GM18870 (cell line): ENCODE results near the gene HS1BP3.

Source experiments
- ATAC-seq: cut with Tn5 transposase; IDR thresholded peaks from one replicate; pipeline ENCODE4 v1.9.1; 2021; ENCODE audit warnings: moderate library complexity; ENCODE audit not compliant: unreplicated experiment

HS1BP3 gene

DNA sequence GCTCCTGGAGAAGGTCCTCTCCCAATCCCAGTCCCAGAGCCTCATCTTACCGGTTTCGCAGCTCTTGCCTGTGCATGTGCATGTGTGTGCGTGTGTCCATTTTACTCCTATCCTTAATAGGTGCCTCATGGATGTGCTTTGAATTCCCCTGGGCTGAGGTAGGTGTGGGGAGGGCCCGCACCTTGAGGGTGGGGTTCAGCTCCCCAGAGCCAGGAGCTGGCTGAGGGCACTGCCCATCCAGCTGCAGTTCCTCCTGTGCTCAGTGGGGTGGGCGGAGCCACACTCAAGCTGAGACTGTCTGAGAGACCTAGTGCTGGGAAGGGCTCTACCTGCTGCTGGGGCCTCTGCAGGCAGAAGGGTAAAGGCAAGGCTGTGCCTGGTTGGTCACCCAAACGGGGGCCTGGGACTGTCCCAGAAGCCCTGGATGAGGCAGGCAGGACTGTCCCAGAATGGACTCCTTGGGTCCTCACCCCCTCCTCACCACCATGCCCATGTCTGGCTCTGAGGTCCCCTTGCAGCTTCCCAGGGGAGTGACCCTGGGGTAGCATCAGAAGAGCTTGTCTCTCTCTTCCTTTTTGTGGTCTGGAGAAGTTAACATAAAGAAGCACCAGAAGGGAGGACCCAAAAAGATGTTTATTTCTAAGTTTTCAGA lies 24.9 kb upstream of the HS1BP3 start:
- ATAC-seq: peak; percentile 47

DNA sequence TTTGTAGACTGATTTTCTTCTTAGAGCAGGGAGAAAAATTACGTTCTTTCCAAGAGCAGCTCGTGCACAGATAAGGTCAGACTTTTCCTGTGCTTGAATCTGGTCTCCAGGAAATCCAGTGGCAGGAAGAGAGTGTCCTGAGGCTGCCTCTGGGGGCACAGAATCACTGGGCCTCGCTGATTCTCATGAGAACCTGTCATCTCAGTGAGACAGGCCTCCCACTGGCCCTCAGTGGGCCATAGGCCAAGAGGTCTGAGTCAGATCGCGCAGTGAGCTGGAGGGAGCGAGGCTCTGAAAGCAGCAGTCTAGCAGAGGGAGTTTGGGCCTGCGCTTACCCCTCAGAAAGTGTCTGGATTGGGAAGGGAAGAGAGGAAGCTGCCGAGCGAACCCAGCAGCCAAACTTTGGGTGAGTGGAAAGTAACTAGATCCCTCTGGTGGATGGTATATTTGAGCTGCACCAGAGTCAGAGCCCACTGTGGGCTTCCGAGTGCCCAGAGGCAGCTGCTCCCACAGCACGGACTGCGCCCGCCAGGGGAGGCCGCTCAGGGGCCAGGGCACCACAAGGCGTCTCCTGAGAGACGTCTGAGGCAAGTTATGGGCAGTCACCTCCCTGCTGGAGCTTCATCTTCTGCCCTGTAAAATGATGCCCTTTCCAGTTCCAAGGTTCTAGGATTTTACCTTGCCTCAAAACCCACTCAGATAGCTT lies 24.2 kb upstream of the HS1BP3 start:
- no peak for ATAC-seq

DNA sequence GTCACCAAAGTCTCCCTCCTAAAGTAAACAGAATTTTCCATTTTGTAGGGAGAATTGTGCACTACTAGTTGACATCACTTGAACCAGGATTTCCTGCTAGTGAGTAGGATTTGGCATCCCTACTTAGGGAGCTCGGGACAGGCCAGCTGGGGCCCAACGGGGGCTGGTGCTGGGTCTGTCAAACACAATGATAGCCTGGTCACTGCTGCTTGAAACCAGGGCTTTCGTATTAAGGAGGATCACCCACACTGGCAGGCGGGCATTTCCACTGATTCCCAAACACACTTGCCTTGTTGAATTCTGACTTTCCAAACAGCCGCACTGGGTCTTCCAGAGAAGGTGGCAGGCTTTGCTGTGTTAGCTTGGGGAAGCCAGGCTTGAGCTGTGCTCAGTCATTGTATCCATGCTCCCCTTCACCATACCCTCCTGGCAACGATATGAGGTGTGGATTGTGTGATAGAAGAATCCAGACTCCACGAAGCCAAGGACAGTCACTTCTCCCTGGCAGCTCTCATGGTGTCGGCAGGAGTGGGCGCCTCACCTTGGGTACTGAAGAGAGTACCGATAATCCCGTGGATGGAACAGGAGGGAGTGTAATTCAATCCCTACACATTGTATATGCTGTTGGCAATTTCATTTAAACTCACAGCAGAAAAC lies 23.5 kb upstream of the HS1BP3 start:
- no peak for ATAC-seq

DNA sequence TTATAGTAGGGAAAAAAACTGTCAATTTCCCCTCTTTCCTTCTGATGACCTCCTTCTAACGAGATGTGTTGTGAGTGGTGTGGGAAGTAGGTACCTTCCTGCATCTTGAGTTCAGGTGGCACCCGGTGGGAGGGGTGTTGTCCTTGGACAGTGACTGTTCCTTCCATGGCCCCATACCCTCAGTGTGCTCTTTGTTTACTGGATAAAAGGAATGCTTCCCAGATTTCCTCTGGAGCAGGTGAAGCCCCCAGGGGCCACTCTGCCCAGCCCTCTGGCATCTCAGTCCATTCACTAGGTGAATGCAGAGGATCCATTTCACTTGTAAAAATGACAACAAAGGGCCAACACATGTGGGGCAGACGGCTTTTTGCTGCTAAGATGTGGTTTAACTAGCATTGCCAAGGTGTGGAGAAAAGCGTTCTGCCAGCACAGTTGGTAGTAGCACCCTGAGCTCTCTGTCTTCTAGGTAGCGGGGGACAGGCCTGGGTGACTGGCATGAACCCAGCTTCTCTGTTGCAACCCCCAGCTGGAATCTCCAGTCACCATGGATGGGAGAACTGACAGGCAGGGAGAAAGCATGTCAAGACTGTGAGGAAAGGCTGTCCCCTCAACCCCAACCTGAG lies 22.9 kb upstream of the HS1BP3 start:
- ATAC-seq: no peak

DNA sequence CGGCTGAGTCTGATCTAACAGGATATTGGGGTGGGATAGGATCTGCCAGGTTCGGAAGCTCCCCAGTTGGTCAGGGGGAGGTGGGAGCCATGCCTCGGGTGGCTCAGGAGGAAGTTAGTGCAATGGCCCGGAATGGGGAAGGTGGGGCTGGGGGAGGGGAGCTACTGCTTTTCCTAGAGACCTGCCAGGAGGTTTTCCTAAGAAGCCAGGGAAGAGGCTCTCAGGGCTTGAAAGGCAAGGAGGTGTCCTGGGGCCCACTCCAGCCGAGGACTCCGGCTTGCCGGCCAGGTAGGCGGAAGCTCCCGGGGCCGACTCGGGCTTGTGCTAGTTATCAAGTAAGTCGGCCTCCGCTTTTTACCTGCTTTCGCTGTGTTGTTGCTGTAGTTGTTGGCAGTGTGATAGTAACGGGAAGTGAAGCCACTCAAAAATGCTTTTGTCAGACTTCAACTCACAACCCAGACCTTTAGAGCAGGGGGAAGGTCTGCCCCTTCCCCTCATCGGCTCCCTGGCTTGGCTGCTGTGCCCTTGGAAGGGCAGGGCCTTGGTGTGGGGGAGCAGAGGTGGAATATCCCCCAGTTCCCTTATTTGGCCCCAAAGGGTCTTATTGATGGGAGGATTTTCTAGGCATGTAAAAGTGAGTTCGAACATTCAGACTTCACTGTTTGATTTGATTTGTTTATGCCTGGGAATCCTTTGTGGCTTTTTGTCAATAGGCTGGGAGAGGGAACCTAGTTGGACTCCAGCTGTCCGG lies 21.5 kb upstream of the HS1BP3 start:
- ATAC-seq: no peak

DNA sequence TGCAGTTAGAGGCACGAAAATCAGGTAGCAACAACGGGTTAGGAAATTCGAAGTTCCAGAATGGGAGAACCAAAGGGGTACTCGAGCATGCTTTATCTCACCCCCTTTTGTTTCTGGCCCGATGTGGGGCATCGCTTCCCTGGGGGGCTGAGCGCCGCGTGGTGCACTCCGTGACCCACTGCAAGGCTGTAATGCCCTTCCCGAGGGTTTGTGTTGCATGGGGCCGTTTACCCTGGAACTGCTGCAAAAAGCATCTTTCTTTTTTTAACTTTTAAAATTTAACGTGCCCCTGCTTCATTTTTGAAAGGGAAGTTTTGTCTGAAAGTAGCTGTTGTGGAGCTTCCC lies 20.8 kb upstream of the HS1BP3 start:
- ATAC-seq: no peak

- no peak for ATAC-seq
Observed at GRCh38 chr2:20671036-20671735, 20.3 kb upstream of the HS1BP3 start.

DNA sequence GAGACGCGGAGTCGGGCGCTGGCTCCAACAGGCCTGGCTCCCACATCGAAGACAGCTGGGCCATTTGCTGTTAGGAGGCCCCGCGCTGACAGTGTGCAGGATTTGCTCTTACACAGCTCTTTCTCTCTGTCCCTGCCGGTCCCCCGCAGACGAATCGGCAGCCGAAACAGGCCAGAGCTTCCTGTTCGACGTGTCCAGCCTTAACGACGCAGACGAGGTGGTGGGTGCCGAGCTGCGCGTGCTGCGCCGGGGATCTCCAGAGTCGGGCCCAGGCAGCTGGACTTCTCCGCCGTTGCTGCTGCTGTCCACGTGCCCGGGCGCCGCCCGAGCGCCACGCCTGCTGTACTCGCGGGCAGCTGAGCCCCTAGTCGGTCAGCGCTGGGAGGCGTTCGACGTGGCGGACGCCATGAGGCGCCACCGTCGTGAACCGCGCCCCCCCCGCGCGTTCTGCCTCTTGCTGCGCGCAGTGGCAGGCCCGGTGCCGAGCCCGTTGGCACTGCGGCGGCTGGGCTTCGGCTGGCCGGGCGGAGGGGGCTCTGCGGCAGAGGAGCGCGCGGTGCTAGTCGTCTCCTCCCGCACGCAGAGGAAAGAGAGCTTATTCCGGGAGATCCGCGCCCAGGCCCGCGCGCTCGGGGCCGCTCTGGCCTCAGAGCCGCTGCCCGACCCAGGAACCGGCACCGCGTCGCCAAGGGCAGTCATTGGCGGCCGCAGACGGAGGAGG lies 19.6 kb upstream of the HS1BP3 start:
- no peak for ATAC-seq

- no peak for ATAC-seq
Observed at GRCh38 chr2:20669562-20670314, 18.8 kb upstream of the HS1BP3 start.

- ATAC-seq: no peak
Observed at GRCh38 chr2:20668871-20669475, 18.1 kb upstream of the HS1BP3 start.

DNA sequence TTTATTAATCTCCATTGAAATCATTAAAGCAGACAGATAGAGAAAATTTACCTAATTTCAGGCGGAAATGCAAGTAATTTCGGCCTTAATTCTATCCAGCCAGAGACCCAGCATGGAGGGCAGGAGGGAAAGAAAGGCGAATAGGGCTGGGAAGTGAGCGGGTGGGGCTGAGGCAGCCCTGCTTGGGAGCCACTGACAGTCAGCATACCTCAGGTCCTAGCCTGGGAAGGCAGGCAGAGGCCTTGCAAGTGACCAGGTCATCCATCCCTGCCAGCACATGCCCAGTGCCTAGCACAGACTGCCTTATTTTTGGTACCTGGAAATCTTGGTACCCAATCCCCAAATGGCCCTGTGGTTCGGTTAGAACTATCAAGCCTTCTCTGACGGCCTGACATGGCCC lies 17.6 kb upstream of the HS1BP3 start:
- no peak for ATAC-seq

GRCh38 chr2:20667531-20668401 lies 16.9 kb upstream of the HS1BP3 start:
- ATAC-seq: no peak

DNA sequence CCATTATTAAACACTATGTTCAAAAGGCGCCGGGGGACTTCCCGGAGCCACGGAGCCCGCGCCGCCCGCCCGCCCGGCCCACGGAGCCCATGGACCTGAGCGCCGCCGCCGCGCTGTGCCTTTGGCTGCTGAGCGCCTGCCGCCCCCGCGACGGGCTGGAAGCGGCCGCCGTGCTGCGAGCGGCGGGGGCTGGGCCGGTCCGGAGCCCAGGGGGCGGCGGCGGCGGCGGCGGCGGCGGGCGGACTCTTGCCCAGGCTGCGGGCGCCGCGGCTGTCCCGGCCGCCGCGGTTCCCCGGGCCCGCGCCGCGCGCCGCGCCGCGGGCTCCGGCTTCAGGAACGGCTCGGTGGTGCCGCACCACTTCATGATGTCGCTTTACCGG lies 16.2 kb upstream of the HS1BP3 start:
- ATAC-seq: no peak

- ATAC-seq: no peak
Observed at GRCh38 chr2:20666304-20667150, 15.6 kb upstream of the HS1BP3 start, which contains the start of gene GDF7. Gene GDF7, plus strand, starts transcription at chr2:20667144. Its CDS starts 96 bp downstream, at chr2:20667240.

- no peak for ATAC-seq
Observed at GRCh38 chr2:20666005-20666303, 15.1 kb upstream of the HS1BP3 start.

GRCh38 chr2:20665243-20666004 lies 14.5 kb upstream of the HS1BP3 start:
- ATAC-seq: no peak
